GM23338 (cell line): Measurements from ENCODE around the gene PEAR1. TPM values are rescaled to one million over a fixed set of nuclear protein-coding genes. Genes with fewer than 3 reads are reported as not detected.
A peak's percentile ranks its signal among the peaks of the same experiment; 100 is the strongest.

Experiments
- ATAC-seq: fragments of 200-7000 bp; cut with Tn5 transposase; 3 replicates; pipeline ENCODE4 v1.9.1; 2020
- DNase-seq: peaks from one replicate; pipeline ENCODE4 v3.0.0-alpha.2; 2015; ENCODE audit warnings: low spot score
- H2AFZ ChIP-seq: fragments of 200-600 bp; sonication (generic); 2 replicates; pipeline ENCODE4 v1.8.0; 2016; ENCODE audit warnings: antibody characterized with exemption, mild to moderate bottlenecking, moderate library complexity
- H3F3A ChIP-seq: fragments of 200-600 bp; sonication (generic); replicated peaks from 2 replicates; pipeline ENCODE4 v1.8.0; 2017; ENCODE audit warnings: antibody characterized with exemption, mixed run types, low read depth
- H3K27ac ChIP-seq: fragments of 200-600 bp; sonication (generic); 2 replicates; pipeline ENCODE4 v1.6.1; 2016; ENCODE audit warnings: low read depth
- H3K27me3 ChIP-seq: fragments of 200-600 bp; sonication (generic); 2 replicates; pipeline ENCODE4 v1.8.0; 2016; ENCODE audit warnings: mild to moderate bottlenecking, mixed run types, moderate library complexity; ENCODE audit not compliant: insufficient read depth
- H3K36me3 ChIP-seq: fragments of 200-600 bp; sonication (generic); 2 replicates; pipeline ENCODE4 v1.8.0; 2016; ENCODE audit warnings: mild to moderate bottlenecking; ENCODE audit not compliant: insufficient read depth
- H3K4me1 ChIP-seq: fragments of 200-600 bp; sonication (generic); 2 replicates; pipeline ENCODE4 v1.8.0; 2016; ENCODE audit warnings: mild to moderate bottlenecking, moderate library complexity; ENCODE audit not compliant: insufficient read depth
- H3K4me2 ChIP-seq: fragments of 200-600 bp; sonication (generic); 2 replicates; pipeline ENCODE4 v1.7.1; 2017; ENCODE audit warnings: mixed run types
- H3K4me3 ChIP-seq: fragments of 200-600 bp; sonication (generic); 2 replicates; pipeline ENCODE4 v1.6.1; 2016; ENCODE audit warnings: mixed run types
- H3K79me2 ChIP-seq: fragments of 200-600 bp; sonication (generic); replicated peaks from 2 replicates; pipeline ENCODE4 v1.8.0; 2017; ENCODE audit warnings: mild to moderate bottlenecking; ENCODE audit not compliant: insufficient read depth
- H3K9me2 ChIP-seq: fragments of 200-600 bp; sonication (generic); 2 replicates; pipeline ENCODE4 v1.8.0; 2017; ENCODE audit not compliant: insufficient read depth
- H4K20me1 ChIP-seq: fragments of 200-600 bp; sonication (generic); replicated peaks from 2 replicates; pipeline ENCODE4 v1.8.0; 2017; ENCODE audit warnings: mild to moderate bottlenecking; ENCODE audit not compliant: insufficient read depth
- H3K27ac Mint-ChIP-seq: 2 replicates; pipeline ENCODE4 v1.8.0; 2020; ENCODE audit warnings: inconsistent platforms, mild to moderate bottlenecking, moderate library complexity, mixed read lengths
- H3K27me3 Mint-ChIP-seq: 3 replicates; pipeline ENCODE4 v1.8.0; 2022; ENCODE audit warnings: low read depth, mild to moderate bottlenecking, moderate library complexity, mixed read lengths, inconsistent platforms; ENCODE audit not compliant: insufficient read depth, poor library complexity
- H3K36me3 Mint-ChIP-seq: 3 replicates; pipeline ENCODE4 v1.8.0; 2021; ENCODE audit warnings: low read depth, mild to moderate bottlenecking, inconsistent platforms, moderate library complexity, mixed read lengths
- H3K4me1 Mint-ChIP-seq: 3 replicates; pipeline ENCODE4 v1.8.0; 2020; ENCODE audit warnings: mild to moderate bottlenecking, inconsistent platforms, mixed read lengths
- H3K4me3 Mint-ChIP-seq: 3 replicates; pipeline ENCODE4 v1.8.0; 2021; ENCODE audit warnings: moderate library complexity, mild to moderate bottlenecking, inconsistent platforms, mixed read lengths
- H3K9me3 Mint-ChIP-seq: 3 replicates; pipeline ENCODE4 v1.8.0; 2020; ENCODE audit warnings: moderate library complexity, mild to moderate bottlenecking, inconsistent platforms, mixed read lengths
- CREB1 ChIP-seq: fragments of 250-450 bp; sonication (Bioruptor Pico); IDR thresholded peaks from 2 replicates; pipeline ENCODE4 v1.5.0; 2020; ENCODE audit warnings: low read depth, mild to moderate bottlenecking, moderate library complexity
- CTCF ChIP-seq, 2 experiments: fragments of 200-600 bp in 1 of 2; sonication (generic) in 1 of 2; conservative IDR thresholded peaks; 2 replicates each; pipeline versions ENCODE4 v1.5.1 to v1.6.1; 2016 to 2017; ENCODE audit warnings: antibody characterized with exemption in 2 of 2, low read depth in 2 of 2, mild to moderate bottlenecking in 2 of 2, moderate library complexity in 1 of 2
- EZH2 ChIP-seq: fragments of 200-600 bp; sonication (generic); IDR thresholded peaks from one replicate; pipeline ENCODE4 v1.8.0; 2017; ENCODE audit warnings: antibody characterized with exemption, mild to moderate bottlenecking, low read depth; ENCODE audit not compliant: unreplicated experiment
- EZH2phosphoT487 ChIP-seq: fragments of 200-600 bp; sonication (generic); IDR thresholded peaks from one replicate; pipeline ENCODE4 v1.8.1; 2018; ENCODE audit warnings: antibody characterized with exemption; ENCODE audit not compliant: unreplicated experiment
- NANOG ChIP-seq: IDR thresholded peaks from 2 replicates; pipeline ENCODE4 v1.6.1; 2016; ENCODE audit warnings: antibody characterized with exemption, borderline replicate concordance
- POLR2AphosphoS5 ChIP-seq: IDR thresholded peaks from 2 replicates; pipeline ENCODE4 v1.6.1; 2016; ENCODE audit warnings: antibody characterized with exemption, low read depth
- STAT1 ChIP-seq: IDR thresholded peaks from one replicate; pipeline ENCODE4 v1.6.1; 2016; ENCODE audit warnings: antibody characterized with exemption; ENCODE audit not compliant: unreplicated experiment
- ZNF331 ChIP-seq: fragments of 250-450 bp; sonication (Bioruptor Pico); IDR thresholded peaks from 2 replicates; pipeline ENCODE4 v1.5.0; 2020; ENCODE audit warnings: low read depth, mild to moderate bottlenecking, moderate library complexity
- polyA plus RNA-seq: library from polyadenylated mRNA; unstranded; fragments of >200 nt; fragmentation: Nextera tagmentation; extraction: Ambion mirVana; gene quantifications from 2 replicates; pipeline ENCODE4 v1.2.1, GENCODE V29; 2016
- total RNA-seq: library from RNA; depleted of rRNA; stranded (reverse); fragments of >200 nt; shearing (Covaris generic); gene quantifications from 2 replicates; pipeline ENCODE4 v1.2.3, GENCODE V29; 2014
- TF ChIP-seq, protein P1 (sequence below): IDR thresholded peaks from 2 replicates; pipeline ENCODE4 v1.6.1; 2016; ENCODE audit warnings: antibody characterized with exemption
- TF ChIP-seq, protein P2 (sequence below): IDR thresholded peaks from one replicate; pipeline ENCODE4 v1.6.1; 2018; ENCODE audit warnings: antibody characterized with exemption; ENCODE audit not compliant: unreplicated experiment

Gene PEAR1
- total and polyA plus RNA-seq, 2 experiments from 2014 or later, result 0.28 to 0.47 TPM

DNA sequence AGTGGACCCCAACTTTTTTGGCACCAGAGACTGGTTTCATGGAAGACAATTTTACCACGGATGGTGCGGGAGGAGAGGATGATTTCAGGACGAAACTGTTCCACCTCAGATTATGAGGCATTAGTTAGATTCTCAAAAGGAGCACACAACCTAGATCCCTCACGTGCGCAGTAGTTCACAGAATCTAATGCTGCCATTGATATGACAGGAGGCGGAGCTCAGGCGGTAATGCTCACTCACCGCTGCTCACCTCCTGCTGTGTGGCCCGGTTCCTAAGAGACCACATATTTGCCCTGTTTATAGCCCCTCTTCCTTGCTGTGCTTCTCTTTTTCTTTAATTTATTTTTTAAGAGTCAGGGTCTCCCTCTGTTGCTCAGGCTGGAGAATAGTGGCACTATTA is 28.3 kb upstream of the PEAR1 start (continued):
- no peak for TF ChIP-seq CTCF (conservative IDR thresholded peaks at IDR 0.05; ENCODE audit: low read depth in 2 of 2)
- TF ChIP-seq, protein P1, sequence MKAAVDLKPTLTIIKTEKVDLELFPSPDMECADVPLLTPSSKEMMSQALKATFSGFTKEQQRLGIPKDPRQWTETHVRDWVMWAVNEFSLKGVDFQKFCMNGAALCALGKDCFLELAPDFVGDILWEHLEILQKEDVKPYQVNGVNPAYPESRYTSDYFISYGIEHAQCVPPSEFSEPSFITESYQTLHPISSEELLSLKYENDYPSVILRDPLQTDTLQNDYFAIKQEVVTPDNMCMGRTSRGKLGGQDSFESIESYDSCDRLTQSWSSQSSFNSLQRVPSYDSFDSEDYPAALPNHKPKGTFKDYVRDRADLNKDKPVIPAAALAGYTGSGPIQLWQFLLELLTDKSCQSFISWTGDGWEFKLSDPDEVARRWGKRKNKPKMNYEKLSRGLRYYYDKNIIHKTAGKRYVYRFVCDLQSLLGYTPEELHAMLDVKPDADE, result no peak
- no peak for TF ChIP-seq CREB1 (CRISPR knock-in tag)
- no peak for TF ChIP-seq NANOG

GRCh38 chr1:156865865-156866248 is 27.7 kb upstream of the PEAR1 start:
- DNase-seq (no peak), ATAC-seq (no peak)
- Mint-ChIP-seq H3K4me3 (peak overlapping the region; percentile 14; the same call in 1 of the 3 replicates), H3K9me3 (peaks cover 3% of the 10 kb centered on the region; the same call in 1 of the 3 replicates), H3K4me1 (peaks cover 25% of the 10 kb centered on the region), H3K27me3 (peaks cover 52% of the 10 kb centered on the region), H3K27ac (no peak overlapping the region), H3K36me3 (no peaks in the 10 kb centered on the region)
- H3F3A ChIP-seq, result no peaks in the 10 kb centered on the region
- H3K79me2 ChIP-seq, result no peaks in the 10 kb centered on the region
- no peak overlapping the region for H3K27ac ChIP-seq
- no peaks in the 10 kb centered on the region for H3K9me2 ChIP-seq
- H4K20me1 ChIP-seq, result peaks cover 5% of the 10 kb centered on the region; the same call in 1 of the 2 replicates
- no peak overlapping the region for H2AFZ ChIP-seq
- H3K4me1 ChIP-seq, result peaks cover 9% of the 10 kb centered on the region; the same call in 1 of the 2 replicates
- no peak overlapping the region for H3K4me2 ChIP-seq
- no peak overlapping the region for H3K4me3 ChIP-seq
- peaks cover 63% of the 10 kb centered on the region for H3K27me3 ChIP-seq
- H3K36me3 ChIP-seq, result no peaks in the 10 kb centered on the region
- TF ChIP-seq EZH2 (no peak), NANOG (no peak), ZNF331 (no peak), EZH2phosphoT487 (no peak), CTCF (conservative IDR thresholded peaks at IDR 0.05; ENCODE audit: low read depth in 2 of 2) (no peak), STAT1 (no peak), POLR2AphosphoS5 (no peak), CREB1 (CRISPR knock-in tag) (no peak)
- TF ChIP-seq, protein P2, sequence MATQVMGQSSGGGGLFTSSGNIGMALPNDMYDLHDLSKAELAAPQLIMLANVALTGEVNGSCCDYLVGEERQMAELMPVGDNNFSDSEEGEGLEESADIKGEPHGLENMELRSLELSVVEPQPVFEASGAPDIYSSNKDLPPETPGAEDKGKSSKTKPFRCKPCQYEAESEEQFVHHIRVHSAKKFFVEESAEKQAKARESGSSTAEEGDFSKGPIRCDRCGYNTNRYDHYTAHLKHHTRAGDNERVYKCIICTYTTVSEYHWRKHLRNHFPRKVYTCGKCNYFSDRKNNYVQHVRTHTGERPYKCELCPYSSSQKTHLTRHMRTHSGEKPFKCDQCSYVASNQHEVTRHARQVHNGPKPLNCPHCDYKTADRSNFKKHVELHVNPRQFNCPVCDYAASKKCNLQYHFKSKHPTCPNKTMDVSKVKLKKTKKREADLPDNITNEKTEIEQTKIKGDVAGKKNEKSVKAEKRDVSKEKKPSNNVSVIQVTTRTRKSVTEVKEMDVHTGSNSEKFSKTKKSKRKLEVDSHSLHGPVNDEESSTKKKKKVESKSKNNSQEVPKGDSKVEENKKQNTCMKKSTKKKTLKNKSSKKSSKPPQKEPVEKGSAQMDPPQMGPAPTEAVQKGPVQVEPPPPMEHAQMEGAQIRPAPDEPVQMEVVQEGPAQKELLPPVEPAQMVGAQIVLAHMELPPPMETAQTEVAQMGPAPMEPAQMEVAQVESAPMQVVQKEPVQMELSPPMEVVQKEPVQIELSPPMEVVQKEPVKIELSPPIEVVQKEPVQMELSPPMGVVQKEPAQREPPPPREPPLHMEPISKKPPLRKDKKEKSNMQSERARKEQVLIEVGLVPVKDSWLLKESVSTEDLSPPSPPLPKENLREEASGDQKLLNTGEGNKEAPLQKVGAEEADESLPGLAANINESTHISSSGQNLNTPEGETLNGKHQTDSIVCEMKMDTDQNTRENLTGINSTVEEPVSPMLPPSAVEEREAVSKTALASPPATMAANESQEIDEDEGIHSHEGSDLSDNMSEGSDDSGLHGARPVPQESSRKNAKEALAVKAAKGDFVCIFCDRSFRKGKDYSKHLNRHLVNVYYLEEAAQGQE, result no peak
- TF ChIP-seq, protein P1, result no peak
